ENCODE results near the gene APOM. TPM values are rescaled to one million over a fixed set of nuclear protein-coding genes. Genes with fewer than 3 reads are reported as not detected.

The APOM gene
- total RNA-seq, 1 donor from 2014 or later = 0.85 TPM

DNA sequence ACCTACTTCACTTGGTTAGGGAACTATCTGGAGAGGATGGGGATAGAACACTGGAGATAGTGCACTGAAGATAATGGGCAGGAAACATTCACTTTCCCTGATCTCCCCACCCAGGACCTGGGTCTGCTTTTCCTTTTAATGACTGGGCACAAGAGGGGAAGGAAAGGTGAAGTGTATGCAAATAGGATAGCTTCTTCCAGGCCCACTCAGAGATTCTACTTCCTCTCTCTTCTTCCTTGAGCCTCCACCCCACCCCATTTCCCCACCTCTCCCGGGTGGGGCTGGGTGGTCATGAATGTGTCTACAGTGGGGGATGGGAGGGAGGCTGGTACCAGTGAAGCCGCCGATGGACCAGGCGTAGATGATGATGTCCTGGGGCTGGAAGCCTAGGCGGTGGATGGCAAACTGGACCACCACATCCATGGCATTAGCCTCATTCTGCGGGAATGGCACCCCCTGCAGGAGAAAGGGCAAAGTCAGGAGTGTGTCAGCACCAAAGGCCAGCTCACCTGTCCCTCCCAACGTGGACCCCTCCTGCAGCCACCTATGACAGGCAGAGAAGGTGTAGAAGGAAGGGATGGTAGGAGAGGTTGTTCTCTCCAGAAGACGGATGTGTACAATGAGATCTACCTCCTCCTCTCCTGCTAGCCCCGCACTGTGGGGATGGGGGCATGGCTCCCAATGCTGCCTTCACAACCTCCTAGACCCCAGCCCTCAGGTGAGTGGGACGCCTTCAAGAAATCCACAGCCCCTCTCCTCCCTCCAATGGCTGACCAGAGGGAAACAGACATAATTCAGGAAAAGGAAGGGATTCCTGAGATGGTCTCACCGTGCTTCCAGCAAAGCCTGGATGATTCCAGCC, 33.8 kb downstream of the APOM start:
- Mint-ChIP-seq H3K4me1 (ENCODE audit: low read depth) (no peaks in the 10 kb centered on the region), H3K27ac (ENCODE audit: unreplicated experiment) (no peak overlapping the region), H3K9me3 (ENCODE audit: low read depth) (no peaks in the 10 kb centered on the region), H3K36me3 (ENCODE audit: low read depth) (peaks cover 29% of the 10 kb centered on the region), H3K4me3 (ENCODE audit: unreplicated experiment) (no peak overlapping the region), H3K27me3 (ENCODE audit: low read depth) (no peaks in the 10 kb centered on the region)
- DNase-seq (ENCODE audit: low spot score) = no peak
- peak; percentile 67 for TF ChIP-seq CTCF (IDR thresholded peaks at IDR 0.05)

DNA sequence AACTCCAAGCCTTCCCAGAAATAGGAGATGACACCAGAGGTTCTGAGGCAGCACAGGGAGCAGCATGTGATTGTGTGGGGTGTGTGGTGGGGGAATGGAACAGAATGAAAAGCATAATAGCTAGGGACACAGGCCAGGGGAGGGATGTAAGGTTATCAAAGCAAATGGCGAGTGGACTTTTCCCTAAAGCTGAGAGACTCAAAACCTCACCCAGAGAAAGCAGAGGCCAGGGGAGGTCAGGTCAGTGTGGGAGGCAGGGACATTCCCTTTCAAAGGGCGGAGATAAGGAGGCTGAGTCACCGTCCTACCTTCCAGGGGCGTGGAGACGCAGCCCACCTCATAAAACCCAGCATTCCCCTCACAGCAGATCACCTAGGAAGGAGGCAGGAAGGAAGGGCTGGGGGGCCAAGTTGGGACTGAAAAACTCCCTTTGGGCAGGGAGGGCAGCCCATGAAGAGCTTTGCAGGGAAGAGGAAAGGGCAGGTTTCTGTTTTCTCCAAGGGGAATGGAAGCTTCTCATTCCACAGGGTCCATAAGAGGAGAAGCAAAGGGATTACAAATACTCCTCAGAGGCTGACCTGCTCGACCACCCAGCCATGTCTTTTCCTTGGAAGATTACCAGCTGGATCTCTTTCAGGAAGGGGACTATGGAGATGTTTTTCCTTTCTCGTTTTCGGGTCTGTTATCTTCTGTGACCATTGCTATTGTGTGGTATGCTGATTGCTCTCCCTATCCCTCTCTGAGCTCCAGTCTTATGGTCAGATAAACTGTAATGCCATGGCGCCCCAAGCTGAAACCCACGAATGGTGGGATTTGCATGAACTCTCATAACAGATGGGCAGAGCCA, 34.8 kb downstream of the APOM start:
- TF ChIP-seq CTCF (IDR thresholded peaks at IDR 0.05) = no peak
- Mint-ChIP-seq H3K9me3 (ENCODE audit: low read depth) (no peaks in the 10 kb centered on the region), H3K4me3 (ENCODE audit: unreplicated experiment) (no peak overlapping the region), H3K4me1 (ENCODE audit: low read depth) (no peaks in the 10 kb centered on the region), H3K27me3 (ENCODE audit: low read depth) (no peaks in the 10 kb centered on the region), H3K36me3 (ENCODE audit: low read depth) (peaks cover 31% of the 10 kb centered on the region), H3K27ac (ENCODE audit: unreplicated experiment) (no peak overlapping the region)
- DNase-seq (ENCODE audit: low spot score) = no peak

DNA sequence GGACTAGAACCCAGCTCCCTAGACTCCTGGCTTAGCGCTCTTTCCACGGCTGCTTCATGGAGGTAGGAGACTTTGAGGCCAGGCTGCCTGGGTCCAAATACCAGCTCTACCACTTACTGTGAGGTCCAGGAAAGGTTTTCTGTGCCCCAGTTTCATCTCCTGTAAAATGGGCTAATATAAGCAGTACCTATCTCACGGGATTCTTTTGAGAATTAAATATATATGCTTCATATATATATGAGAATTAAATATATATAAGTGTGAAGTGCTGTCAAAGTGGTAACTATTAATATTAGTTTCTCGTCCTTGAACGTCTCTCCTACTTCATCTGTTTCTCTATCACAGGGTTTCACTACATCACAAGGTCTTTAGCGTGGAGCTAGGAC, 35.4 kb downstream of the APOM start:
- no peaks in the 10 kb centered on the region for H3K9me3 Mint-ChIP-seq (ENCODE audit: low read depth)
- H3K27ac Mint-ChIP-seq (ENCODE audit: unreplicated experiment) = no peak overlapping the region
- TF ChIP-seq CTCF (IDR thresholded peaks at IDR 0.05) = no peak
- H3K4me3 Mint-ChIP-seq (ENCODE audit: unreplicated experiment) = no peak overlapping the region
- H3K36me3 Mint-ChIP-seq (ENCODE audit: low read depth) = peaks cover 28% of the 10 kb centered on the region
- no peaks in the 10 kb centered on the region for H3K27me3 Mint-ChIP-seq (ENCODE audit: low read depth)
- H3K4me1 Mint-ChIP-seq (ENCODE audit: low read depth) = no peaks in the 10 kb centered on the region
- DNase-seq (ENCODE audit: low spot score) = no peak

DNA sequence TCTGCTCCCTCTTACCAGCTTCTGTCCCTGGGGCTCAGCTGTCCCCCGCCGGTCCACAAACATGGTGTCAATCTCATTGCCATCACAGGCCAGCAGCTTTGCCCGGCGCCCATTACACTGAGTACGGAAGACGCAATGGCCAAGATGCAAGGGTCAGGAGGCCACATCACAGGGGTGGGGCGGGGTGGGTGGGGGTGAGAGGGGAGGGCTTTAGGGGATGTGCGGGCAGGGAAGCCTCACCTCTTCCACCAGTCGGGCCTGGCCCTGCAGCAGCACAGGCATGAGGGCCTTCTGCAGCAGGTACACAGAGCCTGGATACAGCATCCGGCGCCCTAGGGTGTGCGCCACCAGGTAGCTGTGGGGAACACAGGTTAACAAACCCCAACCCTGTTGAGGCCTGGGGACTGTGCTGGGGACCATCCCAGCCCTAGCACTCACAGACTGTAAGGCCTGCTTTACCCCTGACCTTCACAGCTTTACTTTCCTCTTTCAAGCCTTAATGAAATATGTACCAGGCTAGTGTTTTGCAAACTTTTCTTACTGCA, 35.9 kb downstream of the APOM start:
- Mint-ChIP-seq H3K4me3 (ENCODE audit: unreplicated experiment) (no peak overlapping the region), H3K9me3 (ENCODE audit: low read depth) (no peaks in the 10 kb centered on the region), H3K4me1 (ENCODE audit: low read depth) (no peaks in the 10 kb centered on the region), H3K27me3 (ENCODE audit: low read depth) (no peaks in the 10 kb centered on the region), H3K36me3 (ENCODE audit: low read depth) (peaks cover 27% of the 10 kb centered on the region), H3K27ac (ENCODE audit: unreplicated experiment) (no peak overlapping the region)
- no peak for TF ChIP-seq CTCF (IDR thresholded peaks at IDR 0.05)
- DNase-seq (ENCODE audit: low spot score) = no peak

DNA sequence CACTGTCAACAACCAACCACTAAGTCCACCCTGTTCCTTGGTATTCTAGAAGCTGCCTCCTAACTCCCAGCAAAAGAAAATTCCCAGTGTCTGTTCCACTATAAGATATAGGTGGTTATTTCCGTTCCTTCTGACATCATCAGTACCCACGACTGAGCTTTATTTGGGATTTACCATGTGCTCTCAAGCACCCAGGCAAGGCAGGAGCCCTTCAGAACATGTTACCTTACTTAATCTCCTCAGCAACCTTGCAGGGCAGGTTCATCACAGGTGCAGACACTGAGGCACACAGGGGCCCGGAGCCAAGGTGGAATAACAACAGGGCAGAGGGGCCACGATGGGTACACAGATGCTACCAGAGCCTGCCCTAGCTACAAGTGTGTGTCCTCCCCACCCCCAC, 36.7 kb downstream of the APOM start:
- Mint-ChIP-seq H3K27me3 (ENCODE audit: low read depth) (no peaks in the 10 kb centered on the region), H3K4me1 (ENCODE audit: low read depth) (no peaks in the 10 kb centered on the region)

More for the DNA sequence above, 36.7 kb downstream of the APOM start:
- Mint-ChIP-seq H3K27ac (ENCODE audit: unreplicated experiment) (no peak overlapping the region), H3K36me3 (ENCODE audit: low read depth) (peaks cover 27% of the 10 kb centered on the region), H3K4me3 (ENCODE audit: unreplicated experiment) (no peak overlapping the region), H3K9me3 (ENCODE audit: low read depth) (no peaks in the 10 kb centered on the region)
- TF ChIP-seq CTCF (IDR thresholded peaks at IDR 0.05) = no peak
- DNase-seq (ENCODE audit: low spot score) = no peak

All from chondrocyte (in vitro differentiated cells).